ENCODE data around the gene LCN15. TPM values are rescaled to one million over a fixed set of nuclear protein-coding genes. Genes with fewer than 3 reads are reported as not detected.

LCN15 gene
- total RNA-seq, 4 donors from 2014 or later, result not detected

- TF ChIP-seq CTCF (IDR thresholded peaks at IDR 0.05; ENCODE audit: low read depth), result no peak
Measured at GRCh38 chr9:136740069-136740468, 24.2 kb downstream of the LCN15 start.

- TF ChIP-seq CTCF (IDR thresholded peaks at IDR 0.05; ENCODE audit: low read depth), result no peak
Measured at GRCh38 chr9:136739509-136739908, 24.8 kb downstream of the LCN15 start.

GRCh38 chr9:136738960-136739359 lies 25.4 kb downstream of the LCN15 start:
- no peak for TF ChIP-seq CTCF (IDR thresholded peaks at IDR 0.05; ENCODE audit: low read depth)

- TF ChIP-seq CTCF (IDR thresholded peaks at IDR 0.05; ENCODE audit: low read depth), result no peak
Measured at GRCh38 chr9:136735812-136736480, 28.4 kb downstream of the LCN15 start.

- no peak for TF ChIP-seq CTCF (IDR thresholded peaks at IDR 0.05; ENCODE audit: low read depth)
Measured at GRCh38 chr9:136734837-136735496, 29.4 kb downstream of the LCN15 start.

- TF ChIP-seq CTCF (IDR thresholded peaks at IDR 0.05; ENCODE audit: low read depth), result no peak
Measured at GRCh38 chr9:136733611-136734010, 30.7 kb downstream of the LCN15 start.

- TF ChIP-seq CTCF (IDR thresholded peaks at IDR 0.05; ENCODE audit: low read depth), result no peak
Measured at GRCh38 chr9:136732444-136733178, 31.7 kb downstream of the LCN15 start.
